Measurements from ENCODE around the gene STIM2.

STIM2 gene

GRCh38 chr4:27059446-27059845, 198.8 kb downstream of the STIM2 start:
- 79% methylated on average over 2 of the region's 5 CpGs for WGBS

GRCh38 chr4:27062256-27062655, 201.6 kb downstream of the STIM2 start:
- Histone ChIP-seq H3K27ac (ENCODE audit: low read length, poor library complexity, severe bottlenecking) (no peak overlapping the region), H2BK12ac (ENCODE audit: low read length in 2 of 2) (no peak overlapping the region), H3K9me3 (ENCODE audit: control insufficient read depth, low read length) (no peaks in the 10 kb centered on the region), H3K27me3 (ENCODE audit: control insufficient read depth in 1 of 2, insufficient read depth in 1 of 2, low read length in 2 of 2) (peaks cover 0 to 29% of the 10 kb centered on the region in 2 experiments), H2BK5ac (ENCODE audit: low read depth, low read length, poor library complexity, severe bottlenecking) (no peak overlapping the region), H3K36me3 (ENCODE audit: control insufficient read depth in 1 of 2, insufficient read depth in 2 of 2, low read depth in 1 of 2, low read length in 2 of 2) (no peaks in the 10 kb centered on the region), H3K4me3 (ENCODE audit: insufficient read depth in 1 of 2, low read depth in 1 of 2, low read length in 2 of 2) (no peak overlapping the region), H2AK5ac (ENCODE audit: low read length, severe bottlenecking) (no peak overlapping the region), H4K91ac (ENCODE audit: low read length) (no peak overlapping the region), H3K18ac (ENCODE audit: low read depth in 1 of 2, low read length in 2 of 2) (no peak overlapping the region), H3K4me2 (ENCODE audit: low read length, poor library complexity, severe bottlenecking) (no peak overlapping the region), H2BK15ac (ENCODE audit: low read depth, poor library complexity, severe bottlenecking) (no peak overlapping the region), H3K79me1 (replicated peaks; ENCODE audit: low read length, poor library complexity, severe bottlenecking) (no peaks in the 10 kb centered on the region), H2AFZ (ENCODE audit: low read depth, low read length) (no peak overlapping the region), H4K8ac (ENCODE audit: low read length) (no peak overlapping the region), H3K23ac (ENCODE audit: low read length in 2 of 2) (no peak overlapping the region), H3K9ac (ENCODE audit: low read length) (no peak overlapping the region), H3K4me1 (ENCODE audit: control insufficient read depth, insufficient read depth, low read depth, low read length) (no peaks in the 10 kb centered on the region), H3K14ac (ENCODE audit: low read length in 2 of 2) (no peak overlapping the region), H3K4ac (ENCODE audit: low read depth in 1 of 2, low read length in 2 of 2) (no peak overlapping the region), H2BK120ac (ENCODE audit: low read depth, low read length) (no peak overlapping the region)
- no peak for DNase-seq
- WGBS, result 94% methylated on average over 5 of the region's 7 CpGs

More at GRCh38 chr4:27059446-27059845, 198.8 kb downstream of the STIM2 start:
- no peak overlapping the region for H3K27ac ChIP-seq (ENCODE audit: low read length, poor library complexity, severe bottlenecking)
- H3K36me3 ChIP-seq (ENCODE audit: control insufficient read depth in 1 of 2, insufficient read depth in 2 of 2, low read depth in 1 of 2, low read length in 2 of 2), result no peaks in the 10 kb centered on the region
- no peak overlapping the region for H2BK15ac ChIP-seq (ENCODE audit: low read depth, poor library complexity, severe bottlenecking)
- H3K4me1 ChIP-seq (ENCODE audit: control insufficient read depth, insufficient read depth, low read depth, low read length), result no peaks in the 10 kb centered on the region
- no peak overlapping the region for H2BK12ac ChIP-seq (ENCODE audit: low read length in 2 of 2)
- no peak overlapping the region for H3K14ac ChIP-seq (ENCODE audit: low read length in 2 of 2)
- no peak overlapping the region for H3K4ac ChIP-seq (ENCODE audit: low read depth in 1 of 2, low read length in 2 of 2)
- no peak overlapping the region for H3K18ac ChIP-seq (ENCODE audit: low read depth in 1 of 2, low read length in 2 of 2)
- H3K23ac ChIP-seq (ENCODE audit: low read length in 2 of 2), result no peak overlapping the region
- H4K91ac ChIP-seq (ENCODE audit: low read length), result no peak overlapping the region
- no peak overlapping the region for H2AFZ ChIP-seq (ENCODE audit: low read depth, low read length)
- no peak overlapping the region for H2BK5ac ChIP-seq (ENCODE audit: low read depth, low read length, poor library complexity, severe bottlenecking)
- H4K8ac ChIP-seq (ENCODE audit: low read length), result no peak overlapping the region
- no peaks in the 10 kb centered on the region for H3K79me1 ChIP-seq (replicated peaks; ENCODE audit: low read length, poor library complexity, severe bottlenecking)
- no peaks in the 10 kb centered on the region for H3K9me3 ChIP-seq (ENCODE audit: control insufficient read depth, low read length)
- H3K9ac ChIP-seq (ENCODE audit: low read length), result no peak overlapping the region
- H3K4me2 ChIP-seq (ENCODE audit: low read length, poor library complexity, severe bottlenecking), result no peak overlapping the region
- H3K4me3 ChIP-seq (ENCODE audit: insufficient read depth in 1 of 2, low read depth in 1 of 2, low read length in 2 of 2), result no peak overlapping the region
- no peak overlapping the region for H2BK120ac ChIP-seq (ENCODE audit: low read depth, low read length)
- no peak overlapping the region for H2AK5ac ChIP-seq (ENCODE audit: low read length, severe bottlenecking)
- peaks cover 7 to 41% of the 10 kb centered on the region in 2 experiments for H3K27me3 ChIP-seq (ENCODE audit: control insufficient read depth in 1 of 2, insufficient read depth in 1 of 2, low read length in 2 of 2)
- DNase-seq, result no peak

- Histone ChIP-seq H3K27ac (ENCODE audit: low read length, poor library complexity, severe bottlenecking) (no peak overlapping the region), H2BK12ac (ENCODE audit: low read length in 2 of 2) (no peak overlapping the region), H2AFZ (ENCODE audit: low read depth, low read length) (no peak overlapping the region), H3K79me1 (replicated peaks; ENCODE audit: low read length, poor library complexity, severe bottlenecking) (no peaks in the 10 kb centered on the region), H4K8ac (ENCODE audit: low read length) (no peak overlapping the region), H3K4me3 (ENCODE audit: insufficient read depth in 1 of 2, low read depth in 1 of 2, low read length in 2 of 2) (no peak overlapping the region), H3K14ac (ENCODE audit: low read length in 2 of 2) (no peak overlapping the region), H3K4me1 (ENCODE audit: control insufficient read depth, insufficient read depth, low read depth, low read length) (no peaks in the 10 kb centered on the region), H2AK5ac (ENCODE audit: low read length, severe bottlenecking) (no peak overlapping the region), H3K9ac (ENCODE audit: low read length) (no peak overlapping the region), H4K91ac (ENCODE audit: low read length) (no peak overlapping the region), H2BK5ac (ENCODE audit: low read depth, low read length, poor library complexity, severe bottlenecking) (no peak overlapping the region), H2BK120ac (ENCODE audit: low read depth, low read length) (no peak overlapping the region), H3K4me2 (ENCODE audit: low read length, poor library complexity, severe bottlenecking) (no peak overlapping the region), H3K36me3 (ENCODE audit: control insufficient read depth in 1 of 2, insufficient read depth in 2 of 2, low read depth in 1 of 2, low read length in 2 of 2) (no peaks in the 10 kb centered on the region), H2BK15ac (ENCODE audit: low read depth, poor library complexity, severe bottlenecking) (no peak overlapping the region), H3K18ac (ENCODE audit: low read depth in 1 of 2, low read length in 2 of 2) (no peak overlapping the region), H3K9me3 (ENCODE audit: control insufficient read depth, low read length) (peaks cover 3% of the 10 kb centered on the region), H3K23ac (ENCODE audit: low read length in 2 of 2) (no peak overlapping the region), H3K27me3 (ENCODE audit: control insufficient read depth in 1 of 2, insufficient read depth in 1 of 2, low read length in 2 of 2) (peaks cover 4 to 42% of the 10 kb centered on the region in 2 experiments), H3K4ac (ENCODE audit: low read depth in 1 of 2, low read length in 2 of 2) (no peak overlapping the region)
- DNase-seq, result no peak
- 87% methylated on average over 3 of the region's 3 CpGs for WGBS
Measured at GRCh38 chr4:27066591-27066990, 205.9 kb downstream of the STIM2 start.

GRCh38 chr4:27068151-27068867, 207.7 kb downstream of the STIM2 start:
- H3K23ac ChIP-seq (ENCODE audit: low read length in 2 of 2), result no peak overlapping the region
- peaks cover 4 to 35% of the 10 kb centered on the region in 2 experiments for H3K27me3 ChIP-seq (ENCODE audit: control insufficient read depth in 1 of 2, insufficient read depth in 1 of 2, low read length in 2 of 2)
- H3K4me2 ChIP-seq (ENCODE audit: low read length, poor library complexity, severe bottlenecking), result no peak overlapping the region
- no peak overlapping the region for H3K27ac ChIP-seq (ENCODE audit: low read length, poor library complexity, severe bottlenecking)
- no peak overlapping the region for H4K91ac ChIP-seq (ENCODE audit: low read length)
- H3K9me3 ChIP-seq (ENCODE audit: control insufficient read depth, low read length), result peaks cover 3% of the 10 kb centered on the region
- no peak overlapping the region for H4K8ac ChIP-seq (ENCODE audit: low read length)
- no peak for DNase-seq
- H3K79me1 ChIP-seq (replicated peaks; ENCODE audit: low read length, poor library complexity, severe bottlenecking), result no peaks in the 10 kb centered on the region
- H3K18ac ChIP-seq (ENCODE audit: low read depth in 1 of 2, low read length in 2 of 2), result no peak overlapping the region
- no peak overlapping the region for H3K14ac ChIP-seq (ENCODE audit: low read length in 2 of 2)
- no peak overlapping the region for H2AFZ ChIP-seq (ENCODE audit: low read depth, low read length)
- H2BK15ac ChIP-seq (ENCODE audit: low read depth, poor library complexity, severe bottlenecking), result no peak overlapping the region
- WGBS, result 89% methylated on average over 13 of the region's 14 CpGs
- H2BK120ac ChIP-seq (ENCODE audit: low read depth, low read length), result no peak overlapping the region
- no peak overlapping the region for H2AK5ac ChIP-seq (ENCODE audit: low read length, severe bottlenecking)
- no peak overlapping the region for H3K4me3 ChIP-seq (ENCODE audit: insufficient read depth in 1 of 2, low read depth in 1 of 2, low read length in 2 of 2)
- no peaks in the 10 kb centered on the region for H3K36me3 ChIP-seq (ENCODE audit: control insufficient read depth in 1 of 2, insufficient read depth in 2 of 2, low read depth in 1 of 2, low read length in 2 of 2)
- no peaks in the 10 kb centered on the region for H3K4me1 ChIP-seq (ENCODE audit: control insufficient read depth, insufficient read depth, low read depth, low read length)
- H3K9ac ChIP-seq (ENCODE audit: low read length), result no peak overlapping the region
- H3K4ac ChIP-seq (ENCODE audit: low read depth in 1 of 2, low read length in 2 of 2), result no peak overlapping the region
- H2BK12ac ChIP-seq (ENCODE audit: low read length in 2 of 2), result no peak overlapping the region
- H2BK5ac ChIP-seq (ENCODE audit: low read depth, low read length, poor library complexity, severe bottlenecking), result no peak overlapping the region

Data from mesenchymal stem cell (in vitro differentiated cells and primary cell).